NT2/D1 (cell line): ENCODE data around the gene FREM2.

ENCODE experiments used
- SUZ12 ChIP-seq: IDR thresholded peaks from 2 replicates; pipeline ENCODE4 v1.6.1; 2011; ENCODE audit not compliant: insufficient read length, insufficient read depth; ENCODE audit errors: extremely low read depth
- YY1 ChIP-seq: IDR thresholded peaks from 2 replicates; pipeline ENCODE4 v1.6.1; 2011; ENCODE audit not compliant: insufficient read length, insufficient read depth
- ZNF274 ChIP-seq: IDR thresholded peaks from 2 replicates; pipeline ENCODE4 v1.6.1; 2011; ENCODE audit warnings: mild to moderate bottlenecking, low read depth, low read length

- TF ChIP-seq ZNF274 (no peak), SUZ12 (no peak), YY1 (no peak)
Measured at GRCh38 chr13:38657191-38657590, 29.7 kb upstream of the FREM2 start.
